ENCODE data around the gene ITIH3. TPM values are rescaled to one million over a fixed set of nuclear protein-coding genes. Genes with fewer than 3 reads are reported as not detected.

ITIH3 gene
- total and polyA plus RNA-seq, 2 of the 4 experiments (the other 2 are of a cell fraction): 0.72 to 0.94 TPM

- no peak overlapping the region for H2BK20ac ChIP-seq (ENCODE audit: low read depth, low read length)
- no peak overlapping the region for H2AK5ac ChIP-seq (ENCODE audit: low read depth, low read length)
- H3K27me3 ChIP-seq (ENCODE audit: control insufficient read depth, insufficient read depth, low read length): peaks cover 31% of the 10 kb centered on the region; the same call in 1 of the 2 replicates
- no peak overlapping the region for H4K5ac ChIP-seq (ENCODE audit: low read depth, low read length)
- no peak overlapping the region for H4K91ac ChIP-seq (ENCODE audit: insufficient read depth, low read depth, low read length)
- no peaks in the 10 kb centered on the region for H3K79me1 ChIP-seq (ENCODE audit: low read depth in 1 of 2, low read length in 2 of 2)
- H3K36me3 ChIP-seq (ENCODE audit: control insufficient read depth, insufficient read depth, low read length): no peaks in the 10 kb centered on the region
- H3K27ac ChIP-seq (ENCODE audit: insufficient read depth, low read length): no peak overlapping the region
- no peak overlapping the region for H3K4ac ChIP-seq (ENCODE audit: low read depth, low read length)
- H3K23ac ChIP-seq (ENCODE audit: low read depth, low read length): no peak overlapping the region
- BruUV-seq (replicated peaks): no TSS peak
- no peak overlapping the region for H2AK9ac ChIP-seq (replicated peaks; ENCODE audit: low read depth, low read length, poor library complexity)
- H3K9me3 ChIP-seq (ENCODE audit: control insufficient read depth, insufficient read depth, low read length): no peaks in the 10 kb centered on the region
- H2AFZ ChIP-seq (replicated peaks; ENCODE audit: low read length, poor library complexity): no peak overlapping the region
- ATAC-seq (ENCODE audit: low read depth) (no peak), DNase-seq (no peak)
- ChIA-PET POLR2A (ENCODE audit: unreplicated experiment) (no interaction called here), CTCF (interaction anchor here (1.5 kb wide), 1 partner anchor 12 kb away, joined by 5 read pairs; no protein-coding TSS in a partner anchor)
- H4K20me1 ChIP-seq (ENCODE audit: insufficient read depth, low read length): no peaks in the 10 kb centered on the region
- H3K14ac ChIP-seq (replicated peaks; ENCODE audit: low read depth, low read length): no peak overlapping the region
- H2BK120ac ChIP-seq (ENCODE audit: low read depth, low read length): no peak overlapping the region
- no peaks in the 10 kb centered on the region for H3K9me1 ChIP-seq (ENCODE audit: insufficient read depth, low read length)
- H3K18ac ChIP-seq (ENCODE audit: low read depth, low read length): no peak overlapping the region
- intact Hi-C loops (cut with micrococcal nuclease): no loop called here
- H2BK15ac ChIP-seq (ENCODE audit: low read depth, low read length): no peak overlapping the region
- TF ChIP-seq MXI1 (IDR thresholded peaks at IDR 0.05; ENCODE audit: borderline replicate concordance, low read depth, low read length): no peak
- no peak for TF ChIP-seq MAFK (IDR thresholded peaks at IDR 0.05; ENCODE audit: low read depth, low read length)
- no peak for TF ChIP-seq SMC3 (IDR thresholded peaks at IDR 0.05; ENCODE audit: low read depth, low read length)
- TF ChIP-seq BHLHE40 (IDR thresholded peaks at IDR 0.05; ENCODE audit: low read depth, low read length): no peak
- no peak for TF ChIP-seq CEBPB (IDR thresholded peaks at IDR 0.05; ENCODE audit: low read depth, low read length)
- TF ChIP-seq FOS (IDR thresholded peaks at IDR 0.05; ENCODE audit: low read depth, low read length): no peak
- no peak for TF ChIP-seq NFE2L2 (IDR thresholded peaks at IDR 0.05; ENCODE audit: low read depth, low read length)
- no peak overlapping the region for H3K4me2 ChIP-seq (ENCODE audit: low read depth, low read length)
- dilution Hi-C loops (cut with HindIII; ENCODE audit: low sequenced_read_pairs, unreplicated experiment): no loop called here
- H3K4me3 ChIP-seq (ENCODE audit: insufficient read depth, low read depth, low read length): no peak overlapping the region
- H3K9ac ChIP-seq (ENCODE audit: low read depth, low read length): no peak overlapping the region
- H2BK5ac ChIP-seq (ENCODE audit: low read depth, low read length, poor library complexity, severe bottlenecking): no peak overlapping the region
- H3K56ac ChIP-seq (ENCODE audit: extremely low read depth, insufficient read depth, low read length): no peak overlapping the region
- in situ Hi-C loops (cut with MboI; ENCODE audit: low sequenced_read_pairs): no loop called here
- WGBS, 2 experiments (ENCODE audit: extremely low coverage in 2 of 2, insufficient read length in 1 of 2): 44% methylated on average over 3 of the region's 7 CpGs; no CpG with 5 or more reads in 1 of the 2 experiments
- no peak overlapping the region for H4K8ac ChIP-seq (ENCODE audit: low read depth in 2 of 2, low read length in 2 of 2)
- H3K4me1 ChIP-seq (ENCODE audit: control insufficient read depth, insufficient read depth, low read length): no peaks in the 10 kb centered on the region
Measured at GRCh38 chr3:52792413-52792812, 2.2 kb upstream of the ITIH3 start.

All from IMR-90 (cell line).